GM21528 (cell line): ENCODE results near the gene METTL8.
"Not testable (repeated sequence)": the region's sequence is repeated elsewhere in the genome, so short reads cannot be mapped to it uniquely, and the experiment has no call there.

ENCODE experiments used
- ATAC-seq: cut with Tn5 transposase; IDR thresholded peaks from one replicate; pipeline ENCODE4 v1.9.1; 2021; ENCODE audit warnings: mild to moderate bottlenecking, moderate library complexity; ENCODE audit not compliant: unreplicated experiment, low FRiP score

Gene METTL8

GRCh38 chr2:171430516-171431410 is 3.0 kb downstream of the METTL8 start:
- no peak for ATAC-seq

DNA sequence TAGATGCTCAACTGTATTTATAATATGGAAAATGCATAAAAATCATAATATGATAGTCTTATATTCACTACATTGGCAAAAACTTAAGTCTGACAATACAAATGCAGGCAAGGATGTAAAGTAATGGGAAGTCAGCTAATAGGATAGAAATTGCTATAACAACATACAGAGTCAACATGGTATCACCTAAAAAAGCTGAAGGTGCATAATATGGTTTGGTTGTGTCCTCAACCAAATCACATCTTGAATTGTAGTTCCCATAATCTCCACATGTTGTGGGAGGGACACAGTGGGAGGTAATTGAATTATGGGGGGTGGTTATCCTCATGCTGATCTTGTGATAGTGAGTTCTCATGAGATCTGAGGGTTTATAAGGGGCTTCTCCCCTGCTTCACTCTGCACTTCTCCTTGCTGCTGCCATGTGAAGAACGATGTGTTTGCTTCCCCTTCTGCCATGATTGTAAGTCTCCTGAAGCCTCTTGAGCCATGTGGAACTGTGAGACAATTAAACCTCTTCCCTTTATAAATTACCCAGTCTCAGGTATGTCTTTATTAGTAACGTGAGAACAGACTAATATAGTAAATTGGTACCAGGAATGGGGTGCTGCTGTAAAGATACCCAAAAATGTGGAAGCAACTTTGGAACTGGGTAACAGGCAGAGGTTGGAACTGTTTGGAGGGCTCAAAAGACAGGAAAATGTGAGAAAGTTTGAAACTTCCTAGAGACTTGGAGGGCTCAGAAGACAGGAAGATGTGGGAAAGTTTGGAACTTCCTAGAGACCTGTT is 10.9 kb downstream of the METTL8 start:
- not testable (repeated sequence) for ATAC-seq

GRCh38 chr2:171420728-171421563 is 12.8 kb downstream of the METTL8 start:
- ATAC-seq, result no peak

GRCh38 chr2:171419333-171419732 is 14.5 kb downstream of the METTL8 start:
- no peak for ATAC-seq

GRCh38 chr2:171416009-171416926 is 17.5 kb downstream of the METTL8 start:
- peak; percentile 90 for ATAC-seq

GRCh38 chr2:171414645-171415044 is 19.1 kb downstream of the METTL8 start:
- ATAC-seq, result not testable (repeated sequence)

DNA sequence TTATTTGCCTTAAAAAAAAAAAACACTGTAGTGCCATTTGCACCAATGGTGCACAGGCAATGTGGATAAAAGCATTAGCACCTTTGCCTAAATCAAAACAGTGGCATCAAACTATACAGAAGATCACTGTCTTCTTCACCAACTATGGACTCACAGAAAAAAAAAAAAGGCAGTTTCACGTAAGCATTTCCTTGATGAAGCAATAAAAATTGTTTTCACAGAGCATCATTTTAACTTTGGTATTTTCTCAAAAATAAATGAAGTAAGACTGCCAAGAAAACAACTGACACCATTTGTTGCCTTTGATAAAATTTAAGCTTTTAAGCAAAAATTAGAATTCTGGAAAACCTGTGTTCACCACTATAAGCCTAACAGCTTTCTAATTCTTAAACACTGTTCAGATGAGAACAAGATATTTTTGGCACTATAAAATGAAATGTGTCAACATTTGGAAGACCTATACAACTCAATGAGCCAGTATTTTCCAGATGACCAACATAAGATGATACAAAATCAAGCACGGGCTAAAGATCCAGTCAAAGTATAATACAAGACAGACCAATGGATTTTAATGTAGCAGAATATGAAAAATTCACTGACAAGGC is 21.1 kb downstream of the METTL8 start:
- no peak for ATAC-seq

- no peak for ATAC-seq
Measured at GRCh38 chr2:171411791-171412483, 21.9 kb downstream of the METTL8 start.

DNA sequence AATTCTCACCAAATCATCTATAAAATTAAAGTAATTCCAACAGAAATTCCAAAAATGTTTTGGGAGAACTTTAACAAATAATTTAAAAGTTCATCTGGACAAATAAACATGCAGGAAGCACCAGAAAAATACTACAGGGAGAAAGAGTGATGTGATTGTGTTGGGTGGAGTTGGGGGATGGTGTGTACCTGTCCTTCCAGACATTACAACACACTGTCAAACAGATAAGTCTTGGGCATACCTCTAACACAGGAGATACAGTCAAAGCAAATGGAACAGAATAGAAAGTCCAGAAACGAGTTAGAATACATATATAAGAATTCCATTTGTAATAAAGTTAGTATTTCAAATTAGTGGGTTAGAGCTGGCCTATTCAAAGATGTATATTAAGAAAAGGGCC is 22.6 kb downstream of the METTL8 start:
- ATAC-seq, result no peak

DNA sequence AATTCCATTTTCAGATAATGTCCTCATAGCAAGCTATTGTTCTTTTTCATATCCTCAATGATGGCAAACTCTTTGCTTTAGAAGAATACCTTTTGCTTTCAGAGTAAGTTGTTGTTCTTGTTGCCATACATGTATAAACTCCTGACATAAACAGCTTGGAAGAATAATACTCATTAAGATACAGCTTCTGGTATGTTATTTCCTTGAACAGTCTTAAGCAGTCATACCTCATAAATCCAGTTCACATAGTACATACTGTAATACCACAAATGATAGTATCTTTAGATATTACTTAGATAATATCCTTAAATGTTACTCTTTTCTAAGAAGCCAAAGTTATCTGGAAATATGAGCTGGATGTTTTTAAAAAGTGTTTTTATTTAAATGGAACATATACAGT is 23.2 kb downstream of the METTL8 start:
- no peak for ATAC-seq

DNA sequence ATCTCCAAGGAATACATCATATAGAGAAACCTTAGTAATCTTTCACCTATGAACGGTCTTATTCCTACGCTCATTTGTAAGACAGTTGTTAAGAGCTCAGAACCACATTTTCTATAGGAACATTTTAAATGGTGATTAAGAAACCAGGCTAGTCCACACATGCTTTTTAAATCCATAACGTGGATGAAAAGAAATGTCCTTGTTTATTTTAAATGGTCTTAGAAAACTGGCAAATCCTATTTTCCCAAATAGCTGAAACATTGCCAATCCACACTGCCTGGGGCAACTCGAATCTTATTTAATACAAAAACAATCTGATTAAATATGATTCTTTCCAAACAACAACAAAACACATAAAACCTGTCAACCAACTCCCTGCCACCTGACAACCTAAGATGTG is 23.7 kb downstream of the METTL8 start:
- ATAC-seq, result no peak

- ATAC-seq, result no peak
Measured at GRCh38 chr2:171409436-171409971, 24.3 kb downstream of the METTL8 start.

GRCh38 chr2:171407676-171408044 is 26.1 kb downstream of the METTL8 start:
- peak; percentile 6 for ATAC-seq

GRCh38 chr2:171407030-171407675 is 26.6 kb downstream of the METTL8 start:
- peak; percentile 58 for ATAC-seq

- ATAC-seq, result peak; percentile 48
Measured at GRCh38 chr2:171406044-171406443, 27.7 kb downstream of the METTL8 start.

DNA sequence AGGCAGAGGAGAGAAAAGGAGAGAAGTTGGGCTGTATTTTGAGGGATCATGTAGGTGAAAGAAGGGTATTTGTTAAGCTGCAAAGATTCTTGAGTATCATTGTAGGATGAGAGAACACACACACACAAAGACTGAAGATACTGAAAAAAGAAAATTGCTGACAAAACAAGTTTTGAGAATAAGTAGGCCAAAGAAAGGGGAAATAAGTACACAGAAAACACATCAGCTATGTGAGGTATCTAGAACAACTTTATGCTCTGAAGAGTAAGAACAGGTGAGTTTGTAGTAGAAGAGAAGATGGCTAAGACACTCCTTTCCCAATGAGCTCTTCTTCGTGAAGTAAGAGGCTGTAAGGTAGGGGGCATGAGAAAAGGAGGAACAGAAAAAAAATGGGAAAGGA is 28.2 kb downstream of the METTL8 start:
- ATAC-seq, result no peak

DNA sequence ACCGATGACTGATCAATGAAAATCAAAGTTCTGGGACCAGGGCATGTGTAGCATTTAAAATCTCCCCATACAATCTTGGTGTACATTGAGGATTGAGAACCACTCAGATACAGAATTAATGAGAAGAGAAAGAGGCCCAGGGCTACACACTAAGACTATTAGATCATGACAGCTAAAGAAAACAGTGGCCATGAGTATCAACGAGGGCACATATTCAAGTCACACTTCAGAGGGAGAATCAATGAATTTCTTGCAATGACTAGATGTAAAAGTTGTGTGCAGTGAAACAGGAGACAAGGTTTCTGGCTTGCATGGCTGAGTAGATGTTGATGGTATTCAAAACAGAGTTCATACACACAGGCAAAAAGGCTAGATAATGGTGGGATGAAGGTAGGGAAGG is 29.1 kb downstream of the METTL8 start:
- ATAC-seq, result no peak

- no peak for ATAC-seq
Measured at GRCh38 chr2:171404261-171404660, 29.5 kb downstream of the METTL8 start.
